Measurements from ENCODE around the gene GPC3.

DNA sequence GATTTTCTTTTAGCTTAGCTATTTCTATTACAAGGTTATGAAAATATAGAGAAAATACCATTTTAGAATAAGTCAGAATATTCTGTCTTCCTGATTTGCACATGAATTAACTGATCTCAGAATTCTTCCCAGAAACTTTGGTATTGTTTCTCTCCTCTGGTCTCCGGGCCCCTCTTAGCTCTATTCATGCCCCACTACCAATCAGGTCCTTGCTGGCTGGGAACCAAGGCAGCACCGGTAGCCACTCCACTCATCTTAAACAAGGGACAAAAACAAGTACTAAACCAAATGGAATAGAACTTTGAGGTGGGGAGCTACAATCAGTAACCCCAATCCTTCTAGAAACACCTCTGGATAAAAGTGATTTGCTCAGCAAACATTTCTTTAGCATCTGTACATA, 64.3 kb downstream of the GPC3 start:
- TF ChIP-seq, protein P1, sequence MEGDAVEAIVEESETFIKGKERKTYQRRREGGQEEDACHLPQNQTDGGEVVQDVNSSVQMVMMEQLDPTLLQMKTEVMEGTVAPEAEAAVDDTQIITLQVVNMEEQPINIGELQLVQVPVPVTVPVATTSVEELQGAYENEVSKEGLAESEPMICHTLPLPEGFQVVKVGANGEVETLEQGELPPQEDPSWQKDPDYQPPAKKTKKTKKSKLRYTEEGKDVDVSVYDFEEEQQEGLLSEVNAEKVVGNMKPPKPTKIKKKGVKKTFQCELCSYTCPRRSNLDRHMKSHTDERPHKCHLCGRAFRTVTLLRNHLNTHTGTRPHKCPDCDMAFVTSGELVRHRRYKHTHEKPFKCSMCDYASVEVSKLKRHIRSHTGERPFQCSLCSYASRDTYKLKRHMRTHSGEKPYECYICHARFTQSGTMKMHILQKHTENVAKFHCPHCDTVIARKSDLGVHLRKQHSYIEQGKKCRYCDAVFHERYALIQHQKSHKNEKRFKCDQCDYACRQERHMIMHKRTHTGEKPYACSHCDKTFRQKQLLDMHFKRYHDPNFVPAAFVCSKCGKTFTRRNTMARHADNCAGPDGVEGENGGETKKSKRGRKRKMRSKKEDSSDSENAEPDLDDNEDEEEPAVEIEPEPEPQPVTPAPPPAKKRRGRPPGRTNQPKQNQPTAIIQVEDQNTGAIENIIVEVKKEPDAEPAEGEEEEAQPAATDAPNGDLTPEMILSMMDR (conservative IDR thresholded peaks at IDR 0.05) = no peak
- TF ChIP-seq ZFX (IDR thresholded peaks at IDR 0.05) = no peak

Measured in C4-2B (cell line).